Neural cell (in vitro differentiated cells): ENCODE results near the gene YDJC. TPM values are rescaled to one million over a fixed set of nuclear protein-coding genes. Genes with fewer than 3 reads are reported as not detected.
"Not testable (repeated sequence)": the region's sequence is repeated elsewhere in the genome, so short reads cannot be mapped to it uniquely, and the experiment has no call there.

Experiments used
- H2AFZ ChIP-seq: fragments of 200-600, 300-800 bp; sonication (generic), shearing (Covaris generic); 2 replicates; pipeline ENCODE4 v1.6.0; 2014; ENCODE audit warnings: low read depth, mild to moderate bottlenecking, antibody characterized with exemption, low read length, moderate library complexity
- H3F3A ChIP-seq: fragments of 200-600 bp; shearing (Covaris generic); 2 replicates; pipeline ENCODE4 v1.6.1; 2016; ENCODE audit warnings: mild to moderate bottlenecking, moderate library complexity, mixed read lengths, antibody characterized with exemption, low read length; ENCODE audit not compliant: insufficient read depth, poor library complexity, severe bottlenecking
- H3K27ac ChIP-seq: fragments of 200-600, 300-800 bp; sonication (generic), shearing (Covaris generic); 2 replicates; pipeline ENCODE4 v1.5.1; 2014; ENCODE audit warnings: mild to moderate bottlenecking, low read length, moderate library complexity
- H3K27me3 ChIP-seq: fragments of 300-800, 200-600 bp; sonication (generic), shearing (Covaris generic); 2 replicates; pipeline ENCODE4 v1.6.0; 2014; ENCODE audit warnings: mild to moderate bottlenecking, low read depth, low read length, moderate library complexity; ENCODE audit not compliant: insufficient read depth
- H3K36me3 ChIP-seq: fragments of 300-800, 200-600 bp; sonication (generic), shearing (Covaris generic); 2 replicates; pipeline ENCODE4 v1.5.1; 2014; ENCODE audit warnings: mild to moderate bottlenecking, antibody characterized with exemption, low read length, moderate library complexity; ENCODE audit not compliant: insufficient read depth
- H3K4me2 ChIP-seq: fragments of 300-800, 200-600 bp; sonication (generic), shearing (Covaris generic); 2 replicates; pipeline ENCODE4 v1.6.0; 2014; ENCODE audit warnings: mild to moderate bottlenecking, low read length
- H3K4me3 ChIP-seq: fragments of 300-800, 200-600 bp; sonication (generic), shearing (Covaris generic); 2 replicates; pipeline ENCODE4 v1.5.1; 2014; ENCODE audit warnings: mild to moderate bottlenecking, low read length, moderate library complexity
- H3K79me2 ChIP-seq: fragments of 200-600 bp; shearing (Covaris generic); replicated peaks from 2 replicates; pipeline ENCODE4 v1.6.0; 2014; ENCODE audit warnings: mild to moderate bottlenecking, low read length, moderate library complexity; ENCODE audit not compliant: insufficient read depth
- H3K9ac ChIP-seq: fragments of 300-800, 200-600 bp; sonication (generic), shearing (Covaris generic); 2 replicates; pipeline ENCODE4 v1.6.1; 2016; ENCODE audit warnings: mild to moderate bottlenecking, low read length, mixed read lengths
- H3K9me2 ChIP-seq: fragments of 200-600 bp; shearing (Covaris generic); 2 replicates; pipeline ENCODE4 v1.6.1; 2016; ENCODE audit warnings: mild to moderate bottlenecking, low read length, mixed read lengths; ENCODE audit not compliant: insufficient read depth
- H3K9me3 ChIP-seq: fragments of 200-600, 300-800 bp; sonication (generic), shearing (Covaris generic); 2 replicates; pipeline ENCODE4 v1.6.1; 2016; ENCODE audit warnings: mild to moderate bottlenecking, mixed run types, low read length, moderate library complexity, mixed read lengths
- H4K20me1 ChIP-seq: fragments of 200-600 bp; shearing (Covaris generic); 2 replicates; pipeline ENCODE4 v1.6.1; 2016; ENCODE audit warnings: mild to moderate bottlenecking, mixed run types; ENCODE audit not compliant: insufficient read depth
- EP300 ChIP-seq: fragments of 450-650 bp; conservative IDR thresholded peaks from 2 replicates; pipeline ENCODE4 v1.6.1; 2014; ENCODE audit warnings: antibody characterized with exemption, mild to moderate bottlenecking, moderate library complexity; ENCODE audit not compliant: poor library complexity, severe bottlenecking
- EZH2 ChIP-seq: fragments of 200-600, 300-800 bp; shearing (Covaris generic), sonication (generic); IDR thresholded peaks from 2 replicates; pipeline ENCODE4 v1.6.1; 2014; ENCODE audit warnings: antibody characterized with exemption, low read length, borderline replicate concordance, mild to moderate bottlenecking; ENCODE audit not compliant: insufficient read depth, poor library complexity, severe bottlenecking
- MXI1 ChIP-seq: fragments of 450-650 bp; conservative IDR thresholded peaks from 2 replicates; pipeline ENCODE4 v1.6.1; 2014; ENCODE audit warnings: antibody characterized with exemption, mild to moderate bottlenecking; ENCODE audit not compliant: poor library complexity, severe bottlenecking
- POLR2AphosphoS5 ChIP-seq: IDR thresholded peaks from 2 replicates; pipeline ENCODE4 v1.6.1; 2012
- RAD21 ChIP-seq: fragments of 450-650 bp; conservative IDR thresholded peaks from 2 replicates; pipeline ENCODE4 v1.6.1; 2014; ENCODE audit warnings: antibody characterized with exemption, mild to moderate bottlenecking, moderate library complexity
- REST ChIP-seq: IDR thresholded peaks from 2 replicates; pipeline ENCODE4 v1.6.1; 2012; ENCODE audit warnings: borderline replicate concordance
- SMC3 ChIP-seq: fragments of 450-650 bp; conservative IDR thresholded peaks from 2 replicates; pipeline ENCODE4 v1.6.1; 2014; ENCODE audit warnings: antibody characterized with exemption, mild to moderate bottlenecking, moderate library complexity; ENCODE audit not compliant: poor library complexity
- TAF1 ChIP-seq: IDR thresholded peaks from 2 replicates; pipeline ENCODE4 v1.6.1; 2012; ENCODE audit warnings: low read depth
- polyA plus RNA-seq: library from polyadenylated mRNA; depleted of rRNA; stranded (reverse); fragments of >200 nt; gene quantifications from 2 replicates; pipeline ENCODE4 v1.2.3, GENCODE V29; 2014
- TF ChIP-seq, protein P1 (sequence below): fragments of 450-650 bp; IDR thresholded peaks from 2 replicates; pipeline ENCODE4 v1.5.1; 2014; ENCODE audit warnings: antibody characterized with exemption, mild to moderate bottlenecking, moderate library complexity; ENCODE audit not compliant: poor library complexity, severe bottlenecking

The YDJC gene
- polyA plus RNA-seq, 1 donor from 2014 or later: 20.0 TPM

DNA sequence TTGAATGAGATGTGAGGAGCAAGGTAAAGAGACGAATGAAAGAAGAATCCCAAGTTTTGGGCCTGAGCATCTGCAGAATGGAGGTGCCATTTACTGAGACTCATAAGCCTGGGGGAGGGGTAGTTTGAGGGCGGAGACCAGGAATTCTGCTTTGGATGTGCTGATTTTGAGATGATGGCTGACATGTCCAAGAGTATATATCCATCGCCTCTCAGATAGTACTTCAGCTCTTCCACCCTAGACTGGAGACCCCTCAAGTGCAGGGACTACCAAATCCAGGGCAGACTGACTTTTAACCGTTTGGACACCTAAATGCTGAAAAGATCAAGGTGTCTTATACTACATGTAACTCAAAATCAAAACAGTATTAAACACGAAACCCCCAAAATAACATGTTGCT, 11.0 kb upstream of the YDJC start:
- H3F3A ChIP-seq: no peaks in the 10 kb centered on the region
- H3K36me3 ChIP-seq: no peaks in the 10 kb centered on the region
- H3K9ac ChIP-seq: no peak overlapping the region
- no peak overlapping the region for H2AFZ ChIP-seq
- no peaks in the 10 kb centered on the region for H3K79me2 ChIP-seq
- no peak overlapping the region for H3K4me2 ChIP-seq
- no peaks in the 10 kb centered on the region for H4K20me1 ChIP-seq
- no peak overlapping the region for H3K4me3 ChIP-seq
- no peaks in the 10 kb centered on the region for H3K9me2 ChIP-seq
- no peak overlapping the region for H3K27ac ChIP-seq
- TF ChIP-seq RAD21: no peak
- TF ChIP-seq, protein P1, sequence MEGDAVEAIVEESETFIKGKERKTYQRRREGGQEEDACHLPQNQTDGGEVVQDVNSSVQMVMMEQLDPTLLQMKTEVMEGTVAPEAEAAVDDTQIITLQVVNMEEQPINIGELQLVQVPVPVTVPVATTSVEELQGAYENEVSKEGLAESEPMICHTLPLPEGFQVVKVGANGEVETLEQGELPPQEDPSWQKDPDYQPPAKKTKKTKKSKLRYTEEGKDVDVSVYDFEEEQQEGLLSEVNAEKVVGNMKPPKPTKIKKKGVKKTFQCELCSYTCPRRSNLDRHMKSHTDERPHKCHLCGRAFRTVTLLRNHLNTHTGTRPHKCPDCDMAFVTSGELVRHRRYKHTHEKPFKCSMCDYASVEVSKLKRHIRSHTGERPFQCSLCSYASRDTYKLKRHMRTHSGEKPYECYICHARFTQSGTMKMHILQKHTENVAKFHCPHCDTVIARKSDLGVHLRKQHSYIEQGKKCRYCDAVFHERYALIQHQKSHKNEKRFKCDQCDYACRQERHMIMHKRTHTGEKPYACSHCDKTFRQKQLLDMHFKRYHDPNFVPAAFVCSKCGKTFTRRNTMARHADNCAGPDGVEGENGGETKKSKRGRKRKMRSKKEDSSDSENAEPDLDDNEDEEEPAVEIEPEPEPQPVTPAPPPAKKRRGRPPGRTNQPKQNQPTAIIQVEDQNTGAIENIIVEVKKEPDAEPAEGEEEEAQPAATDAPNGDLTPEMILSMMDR: no peak
- TF ChIP-seq EZH2: no peak
- no peak for TF ChIP-seq POLR2AphosphoS5
- no peak for TF ChIP-seq SMC3
- no peak for TF ChIP-seq TAF1
- no peaks in the 10 kb centered on the region for H3K27me3 ChIP-seq
- H3K9me3 ChIP-seq: no peaks in the 10 kb centered on the region

DNA sequence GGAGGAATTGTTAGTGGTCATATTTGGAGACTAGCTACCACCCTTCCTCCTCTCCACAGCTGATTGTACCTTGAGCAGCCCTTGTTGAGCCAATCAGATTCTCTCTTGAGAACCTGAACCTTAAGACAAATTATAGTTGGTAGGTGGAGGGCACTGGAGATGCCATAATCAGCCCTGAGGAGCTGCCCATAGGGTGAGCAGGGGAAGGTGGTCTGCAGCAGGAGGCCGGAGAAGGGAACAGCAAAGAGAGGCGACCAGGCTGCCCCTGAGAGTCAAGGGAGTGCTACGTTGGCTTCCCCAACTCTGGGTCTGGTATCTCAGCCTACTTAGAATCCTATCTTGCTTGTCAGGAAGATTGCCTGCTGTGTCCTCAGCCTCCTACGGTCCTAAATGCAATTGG, 9.5 kb upstream of the YDJC start:
- Histone ChIP-seq H4K20me1 (no peaks in the 10 kb centered on the region), H3F3A (no peaks in the 10 kb centered on the region), H3K9me3 (no peaks in the 10 kb centered on the region), H3K4me3 (no peak overlapping the region), H2AFZ (no peak overlapping the region), H3K9ac (no peak overlapping the region), H3K9me2 (no peaks in the 10 kb centered on the region), H3K4me2 (no peak overlapping the region), H3K27ac (no peak overlapping the region), H3K79me2 (no peaks in the 10 kb centered on the region), H3K27me3 (no peaks in the 10 kb centered on the region), H3K36me3 (no peaks in the 10 kb centered on the region)
- no peak for TF ChIP-seq MXI1
- TF ChIP-seq TAF1: no peak
- TF ChIP-seq REST: no peak
- TF ChIP-seq EP300: no peak
- TF ChIP-seq, protein P1: no peak
- no peak for TF ChIP-seq SMC3
- TF ChIP-seq RAD21: no peak
- TF ChIP-seq POLR2AphosphoS5: no peak
- TF ChIP-seq EZH2: no peak

- not testable (repeated sequence) for H3K27me3 ChIP-seq, H3K9me3 ChIP-seq, H2AFZ ChIP-seq, H3K9me2 ChIP-seq, H3K4me3 ChIP-seq, H4K20me1 ChIP-seq, H3K79me2 ChIP-seq, H3K4me2 ChIP-seq, H3F3A ChIP-seq, H3K36me3 ChIP-seq, H3K27ac ChIP-seq, H3K9ac ChIP-seq
Observed at GRCh38 chr22:21637450-21637849, 7.6 kb upstream of the YDJC start.
